Endometrial microvascular endothelial cells (primary cell): ENCODE measurements around the gene SETX. TPM values are rescaled to one million over a fixed set of nuclear protein-coding genes. Genes with fewer than 3 reads are reported as not detected.

ENCODE experiments used
- in situ Hi-C: cut with HindIII; loops from 2 replicates; pipeline ENCODE4 v1.10.0; 2017; ENCODE audit warnings: low sequenced_read_pairs, low pct_unique_long_range_greater_than_20kb; ENCODE audit errors: inconsistent ontology term
- total RNA-seq: library from RNA; depleted of rRNA; stranded (reverse); fragments of >200 nt; gene quantifications from one replicate; pipeline ENCODE4 v1.2.3, GENCODE V29; 2015; ENCODE audit errors: inconsistent ontology term

Gene SETX
- total RNA-seq, 1 donor from 2014 or later = 25.4 TPM

DNA sequence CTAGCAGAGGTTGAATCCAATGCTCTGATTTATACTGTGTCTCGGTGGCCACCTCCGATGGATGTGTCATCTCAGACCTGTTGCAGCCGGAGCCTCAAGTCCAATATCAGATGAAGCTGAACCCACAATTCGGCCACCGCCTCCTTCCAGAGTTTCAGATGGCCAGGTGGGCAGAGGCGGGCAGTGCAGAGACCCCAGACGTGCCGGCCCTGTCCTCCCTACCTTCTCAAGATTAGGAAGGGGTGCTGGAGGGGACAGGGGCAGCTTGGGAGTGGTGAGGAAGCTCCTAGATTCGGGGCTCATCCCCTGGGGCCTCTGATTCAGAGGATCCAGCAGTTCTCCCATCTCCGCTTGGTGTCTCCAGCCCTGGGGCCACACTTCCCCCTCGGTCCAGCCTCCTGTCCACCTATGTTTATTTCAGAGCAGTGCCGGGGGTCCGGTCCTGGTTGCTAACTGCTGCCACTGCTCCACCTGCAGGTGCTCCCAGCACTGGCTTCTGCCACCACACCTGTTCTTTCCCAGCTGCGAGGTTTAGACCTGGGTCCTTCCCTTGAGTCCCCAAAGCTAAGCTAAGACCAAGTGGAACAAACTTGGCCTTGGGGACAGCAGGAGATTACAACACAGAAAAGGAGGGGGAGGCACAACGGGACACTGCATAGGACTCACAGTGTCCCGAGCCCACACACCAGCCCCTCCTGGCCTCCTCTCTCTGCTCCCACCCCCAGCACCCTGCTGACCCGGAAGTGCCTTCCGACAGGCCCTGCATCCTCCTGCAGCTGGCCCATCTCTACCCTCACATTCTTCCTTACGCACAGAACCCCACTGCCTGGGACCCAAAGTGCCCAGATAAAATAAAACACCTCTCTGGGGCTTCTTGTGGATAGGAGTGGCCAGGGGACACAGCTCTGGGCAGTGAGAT is 111.4 kb downstream of the SETX start:
- in situ Hi-C loops = no loop called here

DNA sequence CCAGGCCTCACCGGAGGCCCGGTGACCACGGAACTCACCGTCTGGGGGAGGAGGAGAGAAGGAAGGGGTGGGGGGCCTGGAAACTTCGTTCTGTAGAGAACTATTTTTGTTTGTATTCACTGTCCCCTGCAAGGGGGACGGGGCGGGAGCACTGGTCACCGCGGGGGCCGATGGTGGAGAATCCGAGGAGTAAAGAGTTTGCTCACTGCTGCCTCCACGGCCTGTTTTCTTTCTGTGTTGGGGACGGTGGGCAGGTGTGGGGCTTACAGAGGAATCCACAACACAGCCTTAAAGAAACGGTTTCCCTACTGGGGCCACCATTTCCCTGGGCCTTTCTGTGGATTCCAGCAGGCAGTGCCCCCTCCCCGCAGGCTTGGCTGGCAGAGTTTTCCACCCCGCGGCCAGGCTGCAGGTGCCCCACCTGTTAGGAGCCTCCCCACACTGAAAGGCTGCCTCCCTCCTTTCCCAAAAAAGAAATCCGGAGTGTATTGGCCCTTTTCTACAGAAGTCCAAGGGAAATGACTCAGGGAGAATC is 112.1 kb downstream of the SETX start:
- in situ Hi-C loops = no loop called here

DNA sequence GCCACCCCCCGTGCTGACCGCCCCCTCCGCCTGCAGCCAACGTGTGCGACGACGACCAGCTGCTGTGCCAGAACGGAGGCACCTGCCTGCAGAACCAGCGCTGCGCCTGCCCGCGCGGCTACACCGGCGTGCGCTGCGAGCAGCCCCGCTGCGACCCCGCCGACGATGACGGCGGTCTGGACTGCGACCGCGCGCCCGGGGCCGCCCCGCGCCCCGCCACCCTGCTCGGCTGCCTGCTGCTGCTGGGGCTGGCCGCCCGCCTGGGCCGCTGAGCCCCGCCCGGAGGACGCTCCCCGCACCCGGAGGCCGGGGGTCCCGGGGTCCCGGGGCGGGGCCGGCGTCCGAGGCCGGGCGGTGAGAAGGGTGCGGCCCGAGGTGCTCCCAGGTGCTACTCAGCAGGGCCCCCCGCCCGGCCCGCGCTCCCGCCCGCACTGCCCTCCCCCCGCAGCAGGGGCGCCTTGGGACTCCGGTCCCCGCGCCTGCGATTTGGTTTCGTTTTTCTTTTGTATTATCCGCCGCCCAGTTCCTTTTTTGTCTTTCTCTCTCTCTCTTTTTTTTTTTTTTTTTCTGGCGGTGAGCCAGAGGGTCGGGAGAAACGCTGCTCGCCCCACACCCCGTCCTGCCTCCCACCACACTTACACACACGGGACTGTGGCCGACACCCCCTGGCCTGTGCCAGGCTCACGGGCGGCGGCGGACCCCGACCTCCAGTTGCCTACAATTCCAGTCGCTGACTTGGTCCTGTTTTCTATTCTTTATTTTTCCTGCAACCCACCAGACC is 112.8 kb downstream of the SETX start:
- in situ Hi-C loops = no loop called here

DNA sequence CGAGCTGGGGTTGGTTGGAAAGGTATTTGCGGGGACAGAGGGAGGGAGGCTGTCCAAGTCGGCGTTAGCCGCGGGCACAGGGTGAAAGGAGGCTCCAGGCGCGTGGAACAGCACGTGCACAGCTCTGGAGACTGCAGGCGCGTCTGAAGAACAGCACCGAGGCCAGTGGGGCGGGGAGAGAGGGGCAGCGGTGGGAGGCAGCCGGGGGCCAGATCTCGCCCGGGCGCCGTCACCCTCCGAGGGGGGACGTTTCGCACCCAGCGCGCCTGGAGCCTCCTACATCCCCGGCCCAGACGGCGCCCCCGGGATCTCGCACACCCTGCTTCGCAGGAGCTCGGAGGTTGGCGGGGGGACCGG is 113.3 kb downstream of the SETX start:
- in situ Hi-C loops = no loop called here

DNA sequence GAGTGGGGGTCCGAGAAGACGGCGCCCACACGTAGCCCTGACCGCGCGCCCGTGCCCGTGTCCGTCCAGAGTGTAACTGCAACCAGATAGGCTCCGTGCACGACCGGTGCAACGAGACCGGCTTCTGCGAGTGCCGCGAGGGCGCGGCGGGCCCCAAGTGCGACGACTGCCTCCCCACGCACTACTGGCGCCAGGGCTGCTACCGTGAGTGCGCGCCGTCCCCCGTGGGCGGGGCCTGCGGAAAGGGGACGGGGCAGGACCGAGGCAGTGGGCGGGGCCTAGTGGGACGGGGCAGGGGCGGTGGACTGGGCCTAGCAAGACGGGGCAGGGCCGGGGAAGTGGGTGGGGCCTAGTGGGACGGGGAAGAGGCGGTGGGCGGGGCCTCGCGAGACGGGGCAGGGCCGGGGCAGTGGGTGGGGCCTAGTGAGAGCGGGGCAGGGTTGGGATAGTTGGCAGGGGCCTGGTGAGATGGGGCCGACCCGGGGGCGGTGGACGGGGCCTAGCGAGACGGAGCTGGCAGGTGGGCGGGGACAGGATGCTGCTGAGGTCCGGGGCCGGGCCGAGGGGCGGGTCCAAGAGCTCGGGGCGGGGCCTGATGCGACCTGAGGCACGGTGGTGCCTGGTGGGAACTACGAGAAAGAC is 113.8 kb downstream of the SETX start:
- in situ Hi-C loops = no loop called here

GRCh38 chr9:132239999-132240840 is 114.6 kb downstream of the SETX start:
- in situ Hi-C loops = no loop called here

DNA sequence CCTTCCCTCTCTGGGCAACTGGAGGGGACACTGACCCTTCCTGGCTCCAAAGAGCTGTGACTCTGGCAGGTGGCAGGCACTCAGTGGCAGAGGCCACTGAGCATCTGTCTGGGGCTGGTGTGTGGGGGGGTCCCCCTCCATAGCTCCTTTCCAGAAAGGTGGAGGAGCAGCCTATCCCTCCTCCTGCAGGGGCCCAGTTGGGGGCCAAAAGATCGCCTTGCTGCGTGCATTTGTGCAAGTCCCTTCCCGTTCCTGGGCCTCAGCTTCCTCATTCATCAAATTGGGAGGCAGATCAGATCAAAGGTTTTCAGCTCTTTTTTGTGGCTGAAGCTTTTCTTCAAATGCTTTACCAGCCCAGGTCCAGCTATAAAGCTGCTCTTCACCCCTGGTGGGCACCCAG is 115.3 kb downstream of the SETX start:
- in situ Hi-C loops = no loop called here

DNA sequence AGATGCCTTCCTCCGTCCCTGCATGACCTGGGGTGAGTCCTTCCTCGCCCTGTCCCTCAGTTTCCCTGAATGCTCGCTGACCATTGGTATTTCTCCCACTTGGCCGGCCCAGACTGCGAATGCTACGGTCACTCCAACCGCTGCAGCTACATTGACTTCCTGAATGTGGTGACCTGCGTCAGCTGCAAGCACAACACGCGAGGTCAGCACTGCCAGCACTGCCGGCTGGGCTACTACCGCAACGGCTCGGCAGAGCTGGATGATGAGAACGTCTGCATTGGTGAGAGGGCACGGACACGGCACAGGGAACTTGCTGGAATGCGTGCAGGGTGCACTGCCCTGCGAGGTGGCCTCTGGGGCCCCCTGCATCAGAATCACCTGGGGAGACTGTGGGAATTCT is 115.8 kb downstream of the SETX start:
- in situ Hi-C loops = no loop called here

GRCh38 chr9:132238026-132238972 is 116.5 kb downstream of the SETX start:
- in situ Hi-C loops = no loop called here

GRCh38 chr9:132237481-132237880 is 117.3 kb downstream of the SETX start:
- in situ Hi-C loops = no loop called here

DNA sequence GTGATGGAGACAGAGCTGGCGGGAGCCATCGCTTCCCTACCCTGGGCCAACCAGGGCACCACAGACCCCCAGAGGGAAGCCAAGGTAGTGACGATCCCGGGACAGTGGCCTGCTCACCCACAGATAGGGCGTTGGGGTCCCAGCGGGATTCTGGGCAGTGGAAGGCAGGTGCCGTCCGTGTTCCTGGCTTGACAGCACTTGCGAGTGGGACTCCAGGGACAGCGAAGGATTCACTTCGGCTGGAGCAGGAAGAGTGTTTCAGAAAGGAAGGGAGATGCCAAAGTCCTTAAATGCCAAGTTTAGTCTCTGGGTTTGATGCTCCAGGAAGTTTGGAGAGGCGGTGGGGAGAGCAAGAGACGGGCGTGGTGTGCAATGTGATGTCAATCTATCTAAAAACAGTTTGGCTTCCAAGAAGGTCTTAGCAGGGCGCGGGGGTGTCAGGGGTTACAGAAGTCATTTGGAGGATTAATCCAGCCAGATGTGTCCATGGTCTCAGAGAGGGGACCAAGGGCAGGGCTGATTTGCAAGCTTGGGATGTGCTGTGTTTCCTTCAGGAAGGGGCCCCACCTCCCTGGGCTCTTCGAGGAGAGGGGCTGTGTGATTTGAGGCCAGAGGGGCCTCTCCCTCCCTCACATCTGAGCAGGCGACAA is 118.0 kb downstream of the SETX start:
- in situ Hi-C loops = no loop called here

- in situ Hi-C loops = no loop called here
Measured at GRCh38 chr9:132235894-132236661, 118.7 kb downstream of the SETX start.

GRCh38 chr9:132235125-132235524 is 119.7 kb downstream of the SETX start:
- in situ Hi-C loops = no loop called here

DNA sequence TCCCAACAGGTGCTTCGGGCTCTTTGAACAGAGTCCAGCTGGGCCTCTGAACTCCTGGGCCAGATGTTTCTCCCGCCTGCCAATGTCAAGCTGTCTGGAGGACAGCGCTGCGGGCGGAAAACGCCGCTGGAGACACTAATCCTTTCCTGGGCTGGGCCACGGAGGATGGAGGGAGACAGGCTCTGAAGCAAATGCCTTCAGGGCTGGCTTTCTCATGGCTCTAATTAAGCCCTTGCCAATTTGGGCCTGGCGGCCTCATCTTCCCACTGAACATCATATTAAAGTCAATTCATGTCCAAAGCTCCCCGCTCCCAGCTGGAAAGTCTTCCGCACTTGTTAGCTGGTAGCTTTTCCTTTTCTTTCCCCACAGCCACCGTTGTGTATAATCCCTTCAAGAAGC is 120.3 kb downstream of the SETX start:
- in situ Hi-C loops = no loop called here

- in situ Hi-C loops = no loop called here
Measured at GRCh38 chr9:132233138-132233537, 121.6 kb downstream of the SETX start.

DNA sequence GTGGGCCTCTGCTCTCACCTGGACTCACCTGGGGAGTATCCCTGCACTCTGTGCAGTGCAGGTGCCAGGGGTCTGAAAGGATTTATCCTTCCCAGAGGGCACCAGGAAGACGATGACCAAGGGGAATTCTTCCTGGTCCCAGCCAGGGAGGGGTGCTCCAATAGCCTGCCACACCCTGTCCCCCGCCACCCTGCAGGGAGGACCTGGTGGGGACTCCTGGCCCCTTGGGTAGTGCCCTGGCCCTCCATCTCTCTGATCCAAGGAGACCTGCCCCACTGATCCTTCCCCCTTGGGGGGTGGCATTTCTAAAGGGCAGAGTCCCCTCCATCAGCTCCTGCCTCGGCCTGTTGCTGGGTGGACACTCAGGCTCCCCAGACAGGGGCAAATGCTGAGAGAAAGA is 122.3 kb downstream of the SETX start:
- in situ Hi-C loops = no loop called here
